Endothelial cell (in vitro differentiated cells): ENCODE data around the gene F8. TPM values are rescaled to one million over a fixed set of nuclear protein-coding genes. Genes with fewer than 3 reads are reported as not detected.

Experiments
- DNase-seq: peaks from one replicate; pipeline ENCODE4 v3.0.0; 2021; ENCODE audit warnings: low spot score
- H3K27ac Mint-ChIP-seq: one replicate; pipeline ENCODE4 v1.8.0; 2021; ENCODE audit warnings: mixed read lengths, inconsistent platforms; ENCODE audit not compliant: unreplicated experiment
- H3K27me3 Mint-ChIP-seq: one replicate; pipeline ENCODE4 v1.8.0; 2021; ENCODE audit warnings: mild to moderate bottlenecking, moderate library complexity, mixed read lengths, inconsistent platforms; ENCODE audit not compliant: unreplicated experiment
- H3K36me3 Mint-ChIP-seq: one replicate; pipeline ENCODE4 v1.8.0; 2021; ENCODE audit warnings: mild to moderate bottlenecking, low read depth, mixed read lengths, inconsistent platforms; ENCODE audit not compliant: unreplicated experiment
- H3K4me1 Mint-ChIP-seq: one replicate; pipeline ENCODE4 v1.8.0; 2021; ENCODE audit warnings: mild to moderate bottlenecking, mixed read lengths, inconsistent platforms; ENCODE audit not compliant: unreplicated experiment
- H3K4me3 Mint-ChIP-seq: one replicate; pipeline ENCODE4 v1.8.0; 2021; ENCODE audit warnings: mild to moderate bottlenecking, mixed read lengths, inconsistent platforms; ENCODE audit not compliant: unreplicated experiment
- H3K9me3 Mint-ChIP-seq: one replicate; pipeline ENCODE4 v1.8.0; 2021; ENCODE audit warnings: mixed read lengths, inconsistent platforms; ENCODE audit not compliant: unreplicated experiment
- total RNA-seq: library from RNA; stranded (reverse); fragmentation: NEBNext Ultra II Directional; extraction: Animal tissue kit (Norgen Biotek cat#: 25700); gene quantifications from one replicate; pipeline ENCODE4 v1.2.1, GENCODE V29; 2021; ENCODE audit not compliant: unreplicated experiment
- TF ChIP-seq, protein P1 (sequence below): fragments of 200-600 bp; sonication (generic); IDR thresholded peaks from one replicate; pipeline ENCODE4 v1.5.0; 2021; ENCODE audit warnings: antibody characterized with exemption; ENCODE audit not compliant: unreplicated experiment

F8 gene
- total RNA-seq, 1 donor from 2014 or later: 4.5 TPM

GRCh38 chrX:155056471-155056870 lies 33.9 kb upstream of the F8 start:
- Mint-ChIP-seq H3K27ac (no peak overlapping the region), H3K27me3 (no peaks in the 10 kb centered on the region), H3K36me3 (peaks cover 8% of the 10 kb centered on the region), H3K4me1 (no peaks in the 10 kb centered on the region), H3K4me3 (no peak overlapping the region), H3K9me3 (no peaks in the 10 kb centered on the region)
- TF ChIP-seq, protein P1, sequence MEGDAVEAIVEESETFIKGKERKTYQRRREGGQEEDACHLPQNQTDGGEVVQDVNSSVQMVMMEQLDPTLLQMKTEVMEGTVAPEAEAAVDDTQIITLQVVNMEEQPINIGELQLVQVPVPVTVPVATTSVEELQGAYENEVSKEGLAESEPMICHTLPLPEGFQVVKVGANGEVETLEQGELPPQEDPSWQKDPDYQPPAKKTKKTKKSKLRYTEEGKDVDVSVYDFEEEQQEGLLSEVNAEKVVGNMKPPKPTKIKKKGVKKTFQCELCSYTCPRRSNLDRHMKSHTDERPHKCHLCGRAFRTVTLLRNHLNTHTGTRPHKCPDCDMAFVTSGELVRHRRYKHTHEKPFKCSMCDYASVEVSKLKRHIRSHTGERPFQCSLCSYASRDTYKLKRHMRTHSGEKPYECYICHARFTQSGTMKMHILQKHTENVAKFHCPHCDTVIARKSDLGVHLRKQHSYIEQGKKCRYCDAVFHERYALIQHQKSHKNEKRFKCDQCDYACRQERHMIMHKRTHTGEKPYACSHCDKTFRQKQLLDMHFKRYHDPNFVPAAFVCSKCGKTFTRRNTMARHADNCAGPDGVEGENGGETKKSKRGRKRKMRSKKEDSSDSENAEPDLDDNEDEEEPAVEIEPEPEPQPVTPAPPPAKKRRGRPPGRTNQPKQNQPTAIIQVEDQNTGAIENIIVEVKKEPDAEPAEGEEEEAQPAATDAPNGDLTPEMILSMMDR: no peak
- DNase-seq: no peak

- Mint-ChIP-seq H3K27ac (no peak overlapping the region), H3K27me3 (no peaks in the 10 kb centered on the region), H3K4me1 (no peaks in the 10 kb centered on the region), H3K9me3 (no peaks in the 10 kb centered on the region), H3K36me3 (peaks cover 8% of the 10 kb centered on the region), H3K4me3 (no peak overlapping the region)
- TF ChIP-seq, protein P1: no peak
- DNase-seq: no peak
These were observed 33.0 kb upstream of the F8 start for GRCh38 chrX:155055494-155055893.

- Mint-ChIP-seq H3K27me3 (no peaks in the 10 kb centered on the region), H3K9me3 (no peaks in the 10 kb centered on the region), H3K36me3 (peaks cover 8% of the 10 kb centered on the region), H3K4me1 (no peaks in the 10 kb centered on the region), H3K4me3 (no peak overlapping the region), H3K27ac (no peak overlapping the region)
- TF ChIP-seq, protein P1: no peak
- no peak for DNase-seq
These were observed 31.7 kb upstream of the F8 start for GRCh38 chrX:155054255-155054654.

DNA sequence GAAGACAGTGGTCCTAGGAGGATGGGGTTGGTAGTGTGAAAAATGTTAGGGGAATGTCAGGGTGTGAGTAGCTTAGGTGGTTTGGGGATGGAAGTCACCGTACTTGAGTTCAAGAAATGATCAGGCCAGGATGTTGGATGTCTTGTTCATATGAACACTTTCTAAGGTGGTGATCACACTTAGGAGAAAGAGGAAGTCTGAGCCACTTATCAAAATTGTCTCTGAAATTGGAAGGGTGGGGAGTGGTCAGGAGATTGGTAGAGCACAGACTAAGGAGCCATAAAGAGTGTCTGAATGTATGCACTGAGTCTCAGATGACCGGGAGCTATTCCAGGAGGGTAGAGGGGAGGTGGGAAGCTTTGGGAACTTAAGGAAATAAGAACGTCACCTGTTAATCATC lies 31.1 kb upstream of the F8 start:
- Mint-ChIP-seq H3K27ac (no peak overlapping the region), H3K27me3 (peaks cover 3% of the 10 kb centered on the region), H3K4me1 (no peaks in the 10 kb centered on the region), H3K36me3 (peaks cover 8% of the 10 kb centered on the region), H3K9me3 (no peaks in the 10 kb centered on the region), H3K4me3 (no peak overlapping the region)
- no peak for DNase-seq
- TF ChIP-seq, protein P1: no peak

DNA sequence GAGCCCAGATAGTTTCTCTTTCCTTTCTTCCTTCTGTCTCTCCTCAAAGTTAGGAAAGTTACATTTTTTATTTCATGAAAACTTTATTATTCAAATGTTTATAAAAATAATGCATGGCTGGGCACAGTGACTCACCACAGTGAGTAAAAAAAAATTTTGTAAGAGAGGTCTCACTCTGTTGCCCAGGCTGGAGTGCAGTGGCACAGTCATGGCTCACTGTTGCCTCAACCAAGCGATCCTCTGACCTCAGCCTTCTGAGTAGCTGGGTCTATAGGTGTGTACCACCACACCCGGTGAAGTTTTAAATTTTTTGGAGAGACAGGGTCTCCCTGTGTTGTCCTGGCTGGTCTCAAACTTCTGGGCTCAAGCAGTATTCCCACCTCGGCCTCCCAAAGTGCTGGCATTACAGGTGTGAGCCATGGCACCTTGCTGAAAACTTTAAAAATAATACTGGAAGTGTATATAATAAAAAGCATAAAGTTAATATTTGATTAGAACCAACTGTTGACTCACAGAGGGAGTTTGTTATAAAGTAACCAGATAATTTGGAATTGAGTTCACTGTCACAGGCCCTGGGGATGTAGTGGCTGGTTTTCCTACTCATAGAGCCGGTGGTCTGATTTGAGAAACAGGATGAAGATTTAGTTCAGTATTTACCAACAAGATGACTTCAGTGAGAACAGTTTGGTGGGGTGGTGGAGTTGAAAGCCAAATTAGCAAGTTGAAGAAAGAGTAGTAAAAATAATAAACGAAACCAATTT lies 30.4 kb upstream of the F8 start:
- H3K27ac Mint-ChIP-seq: no peak overlapping the region
- H3K4me1 Mint-ChIP-seq: no peaks in the 10 kb centered on the region
- no peaks in the 10 kb centered on the region for H3K9me3 Mint-ChIP-seq
- H3K27me3 Mint-ChIP-seq: peaks cover 3% of the 10 kb centered on the region
- TF ChIP-seq, protein P1: no peak
- H3K4me3 Mint-ChIP-seq: no peak overlapping the region
- DNase-seq: no peak
- peaks cover 8% of the 10 kb centered on the region for H3K36me3 Mint-ChIP-seq
